T1000 (cell line): ENCODE measurements around the gene LAMC3.
"Not testable (repeated sequence)": the region's sequence is repeated elsewhere in the genome, so short reads cannot be mapped to it uniquely, and the experiment has no call there.

Source experiments
- DNase-seq: peaks from one replicate; lab custom pipeline; 2025; ENCODE audit warnings: mixed read lengths; lab: John Stamatoyannopoulos, UW

The LAMC3 gene

GRCh38 chr9:130991778-130992681 is 16.9 kb upstream of the LAMC3 start:
- no peak for DNase-seq

GRCh38 chr9:130992682-130993032 is 16.3 kb upstream of the LAMC3 start:
- no peak for DNase-seq

- DNase-seq: no peak
Measured at GRCh38 chr9:130993303-130994030, 15.5 kb upstream of the LAMC3 start.

- DNase-seq: no peak
Measured at GRCh38 chr9:130994135-130995085, 14.6 kb upstream of the LAMC3 start.

GRCh38 chr9:130995086-130996011 is 13.6 kb upstream of the LAMC3 start:
- no peak for DNase-seq

GRCh38 chr9:130996205-130996604 is 12.8 kb upstream of the LAMC3 start:
- no peak for DNase-seq

- DNase-seq: no peak
Measured at GRCh38 chr9:130996676-130997394, 12.1 kb upstream of the LAMC3 start.

GRCh38 chr9:130997395-130997684 is 11.6 kb upstream of the LAMC3 start:
- no peak for DNase-seq

GRCh38 chr9:130997925-130998596 is 10.9 kb upstream of the LAMC3 start:
- peak; percentile 24 for DNase-seq

GRCh38 chr9:130998597-130999244 is 10.3 kb upstream of the LAMC3 start:
- DNase-seq: no peak

- DNase-seq: no peak
Measured at GRCh38 chr9:130999245-130999623, 9.7 kb upstream of the LAMC3 start.

GRCh38 chr9:131000526-131000925 is 8.4 kb upstream of the LAMC3 start:
- DNase-seq: not testable (repeated sequence)

- DNase-seq: no peak
Measured at GRCh38 chr9:131001021-131001420, 8.0 kb upstream of the LAMC3 start.

GRCh38 chr9:131001990-131002389 is 7.0 kb upstream of the LAMC3 start:
- no peak for DNase-seq

GRCh38 chr9:131006601-131007000 is 2.4 kb upstream of the LAMC3 start:
- no peak for DNase-seq

- DNase-seq: no peak
Measured at GRCh38 chr9:131008086-131008485, 888 bp upstream of the LAMC3 start.

- DNase-seq: no peak
Measured at GRCh38 chr9:131008563-131008908, 438 bp upstream of the LAMC3 start.

GRCh38 chr9:131010482-131011273 is 1.7 kb downstream of the LAMC3 start:
- no peak for DNase-seq
